Gastroesophageal sphincter (tissue), 3 donors: ENCODE data around the gene ALPP.

Experiments
- CTCF ChIP-seq, 4 experiments: fragments of 200-600 bp in 2 of 4; fragments of 450-650 bp in 2 of 4; sonication (generic) in 1 of 4; IDR thresholded peaks; one replicate each; pipeline ENCODE4 v1.5.1; 2017 to 2019; ENCODE audit warnings: antibody characterized with exemption in 4 of 4, mild to moderate bottlenecking in 2 of 4, moderate library complexity in 2 of 4
- EP300 ChIP-seq: sonication (generic); formaldehyde crosslinking; IDR thresholded peaks from one replicate; pipeline ENCODE4 v1.6.1; 2017; ENCODE audit warnings: antibody characterized with exemption, mild to moderate bottlenecking
- POLR2A ChIP-seq, 2 donors: fragments of 450-650 bp; IDR thresholded peaks; one replicate each; pipeline ENCODE4 v1.6.1; 2017; ENCODE audit warnings: antibody characterized with exemption in 2 of 2, mild to moderate bottlenecking in 2 of 2, moderate library complexity in 1 of 2

- TF ChIP-seq POLR2A (IDR thresholded peaks at IDR 0.05) (no peak), CTCF (IDR thresholded peaks at IDR 0.05) (no peak), EP300 (no peak)
These were observed 29.0 kb upstream of the ALPP start for GRCh38 chr2:232349546-232349945.
